ENCODE data around the gene TYMS. TPM values are rescaled to one million over a fixed set of nuclear protein-coding genes. Genes with fewer than 3 reads are reported as not detected.

The TYMS gene
- total and polyA plus RNA-seq, 9 of the 15 experiments (the other 6 are each of a cell fraction or from before 2014, with no cell fraction given) = 69.1 to 409 (median 175) TPM

GRCh38 chr18:676069-676468 lies 18.6 kb downstream of the TYMS start:
- ATAC-seq = no peak
- CTCF ChIA-PET (ENCODE audit: low intra/inter-chr PET ratio) = no interaction called here
- H3K9me1 ChIP-seq (ENCODE audit: control insufficient read depth, insufficient read depth, low read length) = no peaks in the 10 kb centered on the region

More at GRCh38 chr18:676069-676468, 18.6 kb downstream of the TYMS start:
- WGBS (ENCODE audit: insufficient coverage, low coverage, missing lambda C conversion rate) = 73% methylated on average over 5 of the region's 5 CpGs
- Histone ChIP-seq H3K27me3 (ENCODE audit: control insufficient read depth in 2 of 2, insufficient read depth in 2 of 2, low read length in 2 of 2) (no peaks in the 10 kb centered on the region), H3K36me3 (ENCODE audit: control insufficient read depth, insufficient read depth, low read length) (peaks cover 95% of the 10 kb centered on the region), H3K4me1 (replicated peaks in 1 of 2; ENCODE audit: control insufficient read depth in 2 of 2, insufficient read depth in 2 of 2, low read length in 2 of 2) (peaks cover 0 to 4% of the 10 kb centered on the region in 2 experiments; a peak in 2 of 5 replicates), H3K79me2 (ENCODE audit: control insufficient read depth, insufficient read depth, low read length) (no peaks in the 10 kb centered on the region), H3K9me3 (replicated peaks; ENCODE audit: control insufficient read depth, insufficient read depth, low read depth, low read length) (no peaks in the 10 kb centered on the region), H3K9ac (ENCODE audit: insufficient read depth in 1 of 2, low read depth in 2 of 2, low read length in 2 of 2) (no peak overlapping the region), H3K4me3 (no peak overlapping the region), H2AFZ (ENCODE audit: low read depth, low read length) (no peak overlapping the region), H4K20me1 (replicated peaks; ENCODE audit: control insufficient read depth, insufficient read depth, low read length) (no peaks in the 10 kb centered on the region), H3K27ac (ENCODE audit: extremely low read depth, low read depth, low read length) (no peak overlapping the region), H3K4me2 (ENCODE audit: insufficient read depth, low read length) (no peak overlapping the region)
- no peak for FAIRE-seq
- TF ChIP-seq GATAD2A (IDR thresholded peaks at IDR 0.05) = no peak
- 0 out of 2 replicates have a peak, but pooled peaks have one; percentile 13 for TF ChIP-seq THAP12 (CRISPR knock-in tag; IDR thresholded peaks at IDR 0.05)
- TF ChIP-seq POLR2A (conservative IDR thresholded peaks at IDR 0.05) = peak; percentile 20; the same call in 1 of the 2 replicates
- no peak for TF ChIP-seq PCBP1 (IDR thresholded peaks at IDR 0.05; ENCODE audit: low read depth, low read length, poor library complexity, severe bottlenecking)
- TF ChIP-seq ZNF449 (CRISPR knock-in tag; IDR thresholded peaks at IDR 0.05) = no peak
- TF ChIP-seq POLR2AphosphoS5 (IDR thresholded peaks at IDR 0.05; ENCODE audit: control insufficient read depth, insufficient read depth, low read depth, low read length) = 0 out of 2 replicates have a peak, but pooled peaks have one; percentile 29
- TF ChIP-seq TSHZ1 (CRISPR knock-in tag; IDR thresholded peaks at IDR 0.05) = no peak
- 0 out of 2 replicates have a peak, but pooled peaks have one; percentile 30 for TF ChIP-seq TFAP4 (CRISPR knock-in tag; IDR thresholded peaks at IDR 0.05; ENCODE audit: borderline replicate concordance)
- intact Hi-C loops (cut with micrococcal nuclease) = loop anchor here (5.0 kb wide), 1 partner anchor 156 kb away; no protein-coding TSS in a partner anchor
- in situ Hi-C loops (cut with MboI) = no loop called here
- BruUV-seq (replicated peaks) = no TSS peak
- no peak for DNase-seq (ENCODE audit: extremely low read depth in 1 of 4, low spot score in 3 of 4)
- POLR2A ChIA-PET = interaction anchor here (0.6 to 1.6 kb wide), 4 partner anchors 17 to 606 kb away, joined by 3 to 5 read pairs (median 3); no protein-coding TSS in a partner anchor
